Measurements from ENCODE around the gene ELMO3. TPM values are rescaled to one million over a fixed set of nuclear protein-coding genes. Genes with fewer than 3 reads are reported as not detected.

The ELMO3 gene
- polyA plus RNA-seq, 6 donors from 2014 or later, result 0.14 to 0.48 (median 0.39) TPM; not detected in 1

- ATAC-seq (ENCODE audit: low read depth in 2 of 2) (no peak), DNase-seq (no peak)
- Mint-ChIP-seq H3K27ac (no peak overlapping the region), H3K9me3 (peaks cover 0 to 1% (median 0%) of the 10 kb centered on the region in 7 donors), H3K4me1 (peaks cover 28 to 39% (median 37%) of the 10 kb centered on the region in 3 donors), H3K36me3 (peaks cover 0 to 18% of the 10 kb centered on the region in 2 donors), H3K4me3 (peak overlapping the region in 1 of 8 donors; percentile 64), H3K27me3 (peaks cover 39 to 78% (median 78%) of the 10 kb centered on the region in 3 donors)
Observed at GRCh38 chr16:67167588-67167987, 31.3 kb upstream of the ELMO3 start.

- no peak for DNase-seq
- peaks cover 0 to 18% of the 10 kb centered on the region in 2 donors for H3K36me3 Mint-ChIP-seq
- H3K9me3 Mint-ChIP-seq, result peaks cover 0 to 1% (median 0%) of the 10 kb centered on the region in 7 donors
- no peak for ATAC-seq (ENCODE audit: low read depth in 2 of 2)
- H3K27ac Mint-ChIP-seq, result peak overlapping the region in 1 of 6 donors; percentile 54
- peaks cover 32 to 46% (median 41%) of the 10 kb centered on the region in 3 donors for H3K4me1 Mint-ChIP-seq
- H3K27me3 Mint-ChIP-seq, result peaks cover 49 to 90% (median 84%) of the 10 kb centered on the region in 3 donors
- peak overlapping the region in 5 of 8 donors; percentile 7 to 54 (median 38) for H3K4me3 Mint-ChIP-seq
Observed at GRCh38 chr16:67169011-67169451, 29.9 kb upstream of the ELMO3 start.

GRCh38 chr16:67169642-67170167, 29.2 kb upstream of the ELMO3 start:
- no peak for ATAC-seq (ENCODE audit: low read depth in 2 of 2)
- Mint-ChIP-seq H3K4me1 (peaks cover 30 to 44% (median 41%) of the 10 kb centered on the region in 3 donors), H3K27me3 (peaks cover 51 to 93% (median 82%) of the 10 kb centered on the region in 3 donors), H3K36me3 (peaks cover 0 to 18% of the 10 kb centered on the region in 2 donors), H3K4me3 (peak overlapping the region; percentile 26 to 84 (median 69)), H3K27ac (no peak overlapping the region), H3K9me3 (peaks cover 0 to 1% (median 0%) of the 10 kb centered on the region in 7 donors)
- no peak for DNase-seq

- H3K9me3 Mint-ChIP-seq, result peaks cover 0 to 1% (median 0%) of the 10 kb centered on the region in 7 donors
- DNase-seq, result no peak
- peak within 1 kb of the TSS; percentile 38 to 84 (median 71) for H3K4me3 Mint-ChIP-seq
- H3K27me3 Mint-ChIP-seq, result peaks cover 50 to 90% (median 77%) of the 10 kb centered on the region in 3 donors
- peaks cover 26 to 38% (median 34%) of the 10 kb centered on the region in 3 donors for H3K4me1 Mint-ChIP-seq
- H3K27ac Mint-ChIP-seq, result peak within 1 kb of the TSS in 1 of 6 donors; percentile 54
- ATAC-seq (ENCODE audit: low read depth in 2 of 2), result no peak
- H3K36me3 Mint-ChIP-seq, result peaks cover 0 to 18% of the 10 kb centered on the region in 2 donors
Observed at GRCh38 chr16:67170168-67170948, 28.6 kb upstream of the ELMO3 start, which contains the start of gene NOL3. Gene NOL3, plus strand, starts transcription at chr16:67170538.

- H3K27me3 Mint-ChIP-seq, result peaks cover 52 to 91% (median 81%) of the 10 kb centered on the region in 3 donors
- no peak overlapping the region for H3K27ac Mint-ChIP-seq
- H3K4me3 Mint-ChIP-seq, result peak overlapping the region; percentile 23 to 72 (median 64)
Observed at GRCh38 chr16:67170949-67171649, 27.8 kb upstream of the ELMO3 start.

GRCh38 chr16:67173323-67173722, 25.6 kb upstream of the ELMO3 start:
- Mint-ChIP-seq H3K27me3 (peaks cover 61 to 86% (median 81%) of the 10 kb centered on the region in 3 donors), H3K27ac (peak overlapping the region in 2 of 6 donors; percentile 80 to 83), H3K9me3 (peaks cover 0 to 1% (median 0%) of the 10 kb centered on the region in 7 donors), H3K4me3 (peak overlapping the region; percentile 60 to 91 (median 87)), H3K36me3 (peaks cover 0 to 14% of the 10 kb centered on the region in 2 donors), H3K4me1 (peaks cover 23 to 38% (median 32%) of the 10 kb centered on the region in 3 donors)
- ATAC-seq (ENCODE audit: low read depth in 2 of 2), result no peak
- DNase-seq, result no peak

More at GRCh38 chr16:67170949-67171649, 27.8 kb upstream of the ELMO3 start:
- Mint-ChIP-seq H3K36me3 (peaks cover 0 to 18% of the 10 kb centered on the region in 2 donors), H3K4me1 (peaks cover 29 to 35% (median 31%) of the 10 kb centered on the region in 3 donors), H3K9me3 (peaks cover 0 to 1% (median 0%) of the 10 kb centered on the region in 7 donors)
- ATAC-seq (ENCODE audit: low read depth in 2 of 2) (no peak), DNase-seq (no peak)

GRCh38 chr16:67173808-67174705, 24.9 kb upstream of the ELMO3 start:
- H3K9me3 Mint-ChIP-seq, result peaks cover 0 to 1% (median 0%) of the 10 kb centered on the region in 7 donors
- H3K27me3 Mint-ChIP-seq, result peaks cover 62 to 85% (median 81%) of the 10 kb centered on the region in 3 donors
- peak overlapping the region; percentile 60 to 91 (median 87) for H3K4me3 Mint-ChIP-seq
- peaks cover 28 to 43% (median 33%) of the 10 kb centered on the region in 3 donors for H3K4me1 Mint-ChIP-seq
- H3K27ac Mint-ChIP-seq, result peak overlapping the region in 2 of 6 donors; percentile 83 to 92
- ATAC-seq (ENCODE audit: low read depth in 2 of 2) (peak; percentile 73 to 78), DNase-seq (peak; percentile 53)
- H3K36me3 Mint-ChIP-seq, result peaks cover 0 to 14% of the 10 kb centered on the region in 2 donors

- peaks cover 25 to 39% (median 31%) of the 10 kb centered on the region in 3 donors for H3K4me1 Mint-ChIP-seq
Observed at GRCh38 chr16:67174706-67175231, 24.2 kb upstream of the ELMO3 start.

GRCh38 chr16:67176662-67177061, 22.3 kb upstream of the ELMO3 start:
- ATAC-seq (ENCODE audit: low read depth in 2 of 2) (no peak), DNase-seq (no peak)
- Mint-ChIP-seq H3K4me1 (peaks cover 19 to 33% (median 19%) of the 10 kb centered on the region in 3 donors), H3K4me3 (peak overlapping the region in 3 of 8 donors; percentile 26 to 64 (median 63)), H3K9me3 (no peaks in the 10 kb centered on the region), H3K27ac (no peak overlapping the region), H3K27me3 (peaks cover 45 to 70% (median 61%) of the 10 kb centered on the region in 3 donors), H3K36me3 (peaks cover 0 to 5% of the 10 kb centered on the region in 2 donors)

More at GRCh38 chr16:67174706-67175231, 24.2 kb upstream of the ELMO3 start:
- ATAC-seq (ENCODE audit: low read depth in 2 of 2) (no peak), DNase-seq (no peak)
- Mint-ChIP-seq H3K4me3 (peak overlapping the region in 6 of 8 donors; percentile 21 to 89 (median 75)), H3K36me3 (peaks cover 0 to 14% of the 10 kb centered on the region in 2 donors), H3K9me3 (peaks cover 0 to 1% (median 0%) of the 10 kb centered on the region in 7 donors), H3K27ac (no peak overlapping the region), H3K27me3 (peaks cover 58 to 85% (median 78%) of the 10 kb centered on the region in 3 donors)

- ATAC-seq (ENCODE audit: low read depth in 2 of 2), result peak; percentile 53 to 56
- Mint-ChIP-seq H3K36me3 (no peaks in the 10 kb centered on the region), H3K27ac (no peak overlapping the region), H3K9me3 (no peaks in the 10 kb centered on the region), H3K4me1 (peaks cover 15 to 31% (median 18%) of the 10 kb centered on the region in 3 donors), H3K27me3 (peaks cover 40 to 56% (median 50%) of the 10 kb centered on the region in 3 donors), H3K4me3 (peak overlapping the region; percentile 24 to 82 (median 66))
- no peak for DNase-seq
Observed at GRCh38 chr16:67177743-67178699, 20.9 kb upstream of the ELMO3 start.
